Measurements from ENCODE around the gene SUV39H2.
"Not testable (repeated sequence)": the region's sequence is repeated elsewhere in the genome, so short reads cannot be mapped to it uniquely, and the experiment has no call there.

Gene SUV39H2

GRCh38 chr10:14876764-14877163 lies 1.9 kb upstream of the SUV39H2 start:
- no peak for DNase-seq

- no peak for DNase-seq
Measured at GRCh38 chr10:14879124-14879927, 660 bp downstream of the SUV39H2 start.

GRCh38 chr10:14879928-14880193 lies 1.2 kb downstream of the SUV39H2 start:
- DNase-seq: no peak

GRCh38 chr10:14880229-14880628 lies 1.6 kb downstream of the SUV39H2 start:
- no peak for DNase-seq

GRCh38 chr10:14884082-14884481 lies 5.4 kb downstream of the SUV39H2 start:
- no peak for DNase-seq

- no peak for DNase-seq
Measured at GRCh38 chr10:14889318-14889717, 10.7 kb downstream of the SUV39H2 start.

- no peak for DNase-seq
Measured at GRCh38 chr10:14891151-14891550, 12.5 kb downstream of the SUV39H2 start.

GRCh38 chr10:14904316-14904732 lies 25.7 kb downstream of the SUV39H2 start:
- DNase-seq: no peak

GRCh38 chr10:14904864-14905263 lies 26.2 kb downstream of the SUV39H2 start:
- DNase-seq: no peak

DNA sequence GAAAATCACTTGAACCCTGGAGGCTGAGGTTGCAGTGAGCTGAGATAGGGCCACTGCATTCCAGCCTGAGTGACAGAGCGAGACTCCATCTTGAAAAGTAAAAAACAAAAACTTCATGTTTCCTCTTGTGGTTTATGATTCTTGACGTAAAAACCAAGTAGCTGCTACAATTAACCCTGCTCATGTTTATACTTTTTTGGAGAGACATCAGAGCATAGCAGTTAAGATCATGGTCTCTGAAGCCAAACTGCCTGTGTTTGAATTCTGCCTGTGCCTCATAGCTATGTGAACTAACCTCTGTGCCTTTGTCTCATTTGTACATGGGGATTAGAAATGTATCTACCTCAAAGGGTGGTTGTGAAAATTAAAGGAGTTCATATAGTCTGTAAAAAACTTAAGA lies 27.2 kb downstream of the SUV39H2 start:
- no peak for DNase-seq

DNA sequence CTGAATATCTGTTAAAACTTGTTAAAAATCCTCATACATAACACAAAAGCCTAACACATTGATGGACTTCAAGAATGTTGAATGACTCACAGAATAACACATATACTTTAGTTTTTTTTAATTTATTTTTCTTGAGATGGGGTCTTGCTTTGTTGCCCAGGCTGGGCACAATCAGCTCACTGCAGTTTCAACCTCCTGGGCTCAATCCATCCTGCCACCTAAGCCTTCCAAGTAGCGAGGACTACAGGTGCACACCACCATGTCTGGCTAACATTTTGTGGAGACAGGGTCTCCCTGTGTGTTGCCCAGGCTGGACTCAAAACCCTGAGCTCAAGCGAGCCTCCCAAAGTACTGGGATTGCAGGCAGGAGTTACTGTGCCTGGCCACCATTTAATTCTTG lies 28.1 kb downstream of the SUV39H2 start:
- DNase-seq: no peak

GRCh38 chr10:14907591-14907990 lies 28.9 kb downstream of the SUV39H2 start:
- not testable (repeated sequence) for DNase-seq

DNA sequence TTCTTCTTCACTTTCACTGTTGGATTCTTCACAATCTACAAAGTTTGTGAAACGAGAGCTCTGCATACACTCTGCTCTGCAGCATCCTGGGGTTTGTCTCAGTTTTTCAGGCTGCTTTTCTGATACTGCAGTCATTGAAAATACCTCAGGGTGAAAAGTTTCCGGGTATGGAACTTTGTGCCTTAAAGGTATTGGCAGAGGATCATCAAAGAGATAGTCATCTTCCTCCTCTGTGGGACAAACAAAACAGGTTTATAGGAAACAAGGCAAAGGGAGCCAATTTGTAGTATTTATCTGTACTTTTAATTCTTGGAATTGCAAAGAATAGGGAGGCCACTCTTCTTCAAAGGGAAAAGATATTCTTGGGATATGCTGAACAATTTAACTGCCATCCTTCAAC lies 30.4 kb downstream of the SUV39H2 start:
- DNase-seq: no peak

- no peak for DNase-seq
Measured at GRCh38 chr10:14910953-14911352, 32.3 kb downstream of the SUV39H2 start.

DNA sequence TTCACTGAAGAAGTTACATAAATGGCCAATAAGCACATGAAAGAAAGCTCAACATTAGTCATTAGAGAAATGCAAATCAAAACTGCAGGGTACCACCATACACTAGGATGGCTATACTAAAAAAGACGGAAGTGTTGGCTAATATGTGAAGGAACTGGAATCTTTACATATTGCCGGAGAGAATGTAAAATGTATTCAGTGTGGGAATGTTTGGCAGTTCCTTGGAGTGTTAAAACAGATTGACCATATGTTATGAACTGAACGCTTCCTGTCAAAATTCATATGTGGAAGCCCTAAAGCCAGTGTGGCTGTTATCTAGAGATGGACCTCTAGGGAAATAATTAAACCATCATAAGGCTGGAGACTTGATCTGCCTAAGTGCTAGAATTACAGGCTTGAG lies 33.1 kb downstream of the SUV39H2 start:
- DNase-seq: no peak

DNA sequence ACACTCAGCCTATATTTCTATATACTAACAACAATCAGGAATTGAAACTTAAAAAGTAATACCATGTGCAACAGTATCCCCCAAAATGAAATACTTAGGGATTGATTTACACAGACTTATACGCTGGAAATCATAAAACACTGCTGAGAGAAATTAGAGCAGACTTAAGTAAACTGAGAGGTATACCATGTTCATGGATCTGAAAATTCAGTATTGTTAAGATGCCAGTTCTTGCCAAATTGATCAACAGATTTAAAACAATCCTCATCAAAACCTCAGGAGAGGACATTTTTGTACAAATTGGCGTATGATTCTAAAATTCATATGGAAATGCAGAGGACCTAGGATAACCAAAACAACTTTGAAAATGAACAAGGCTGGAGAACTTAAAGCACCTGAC lies 37.9 kb downstream of the SUV39H2 start:
- no peak for DNase-seq

DNA sequence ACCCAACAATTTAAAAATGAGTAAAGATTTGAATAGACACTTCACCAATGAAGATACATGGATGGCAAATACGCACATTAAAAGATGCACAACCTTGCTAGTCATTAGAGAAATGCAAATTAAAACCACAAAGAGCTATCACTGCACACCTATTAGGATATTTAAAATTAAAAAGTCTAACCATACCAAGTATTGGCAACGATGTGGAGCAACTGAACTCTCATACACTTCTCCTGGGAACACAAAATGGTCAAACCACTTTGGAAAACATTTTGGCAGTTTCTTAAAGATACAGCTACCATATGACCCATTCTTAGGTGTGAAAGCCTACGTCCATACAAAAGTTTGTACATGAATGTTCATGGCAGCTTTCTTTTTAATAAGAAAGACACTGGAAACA lies 39.2 kb downstream of the SUV39H2 start:
- no peak for DNase-seq

- no peak for DNase-seq
Measured at GRCh38 chr10:14918964-14919363, 40.3 kb downstream of the SUV39H2 start.

- no peak for DNase-seq
Measured at GRCh38 chr10:14924013-14924412, 45.3 kb downstream of the SUV39H2 start.

DNA sequence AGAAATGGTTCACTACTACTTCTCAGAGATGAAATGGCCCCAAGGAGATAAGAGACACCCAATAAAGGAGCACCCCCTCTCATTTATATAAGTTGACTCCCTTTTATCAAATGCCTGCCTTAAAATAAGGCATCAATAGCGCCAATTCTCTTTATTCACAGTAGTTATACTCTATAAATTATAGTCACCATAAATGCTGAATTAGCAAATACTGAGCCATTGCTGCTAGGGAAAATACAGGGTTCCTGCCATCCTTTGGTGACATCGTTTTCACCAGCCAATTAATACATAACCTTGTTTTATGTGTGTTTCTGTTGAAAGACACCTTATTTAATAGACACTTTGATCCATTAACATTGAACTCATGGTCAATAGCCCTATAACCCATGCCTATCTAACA lies 46.6 kb downstream of the SUV39H2 start:
- DNase-seq: no peak

GRCh38 chr10:14926061-14926470 lies 47.4 kb downstream of the SUV39H2 start:
- DNase-seq: no peak

- no peak for DNase-seq
Measured at GRCh38 chr10:14926722-14927416, 48.2 kb downstream of the SUV39H2 start.

DNA sequence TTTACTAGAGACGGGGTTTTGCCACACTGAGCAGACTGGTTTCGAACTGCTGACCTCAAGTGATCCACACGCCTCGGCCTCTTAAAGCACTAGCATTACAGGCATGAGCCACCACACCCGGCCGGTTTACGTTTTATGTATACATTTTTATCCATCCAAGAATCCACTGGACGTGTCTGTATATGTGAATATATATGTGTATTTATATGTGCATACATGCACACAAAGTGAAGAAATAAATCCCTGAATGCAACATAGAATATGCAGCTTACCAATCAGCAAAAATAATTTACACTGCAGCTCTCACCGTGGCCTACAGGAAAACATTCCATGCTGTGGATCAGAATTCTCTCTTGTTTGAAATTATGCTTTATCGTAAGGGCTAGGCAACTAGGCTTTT lies 51.9 kb downstream of the SUV39H2 start:
- DNase-seq: no peak

- no peak for DNase-seq
Measured at GRCh38 chr10:14936584-14936983, 57.9 kb downstream of the SUV39H2 start.

DNA sequence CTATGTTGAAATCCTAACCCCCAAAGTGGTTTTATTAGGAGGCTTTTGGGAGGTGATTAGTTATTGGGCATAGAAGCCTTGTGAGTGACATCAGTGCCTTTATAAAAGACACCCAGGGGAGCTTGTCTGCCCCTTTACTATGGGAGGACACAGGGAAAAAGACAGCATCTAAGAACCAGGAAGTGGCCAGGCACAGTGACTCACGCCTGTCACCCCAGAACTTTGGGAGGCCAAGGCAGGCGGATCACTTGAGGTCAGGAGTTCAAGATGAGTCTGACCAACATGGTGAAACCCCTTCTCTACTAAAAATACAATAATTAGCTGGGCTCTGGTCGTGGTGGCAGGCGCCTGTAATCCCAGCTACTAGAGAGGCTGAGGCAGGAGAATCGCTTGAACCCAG lies 60.3 kb downstream of the SUV39H2 start:
- DNase-seq: not testable (repeated sequence)

All from SHP77 treated with DMSO at 0.1 percent for 48 hours (cell line).